Measurements from ENCODE around the gene FOXP2.
"Not testable (repeated sequence)": the region's sequence is repeated elsewhere in the genome, so short reads cannot be mapped to it uniquely, and the experiment has no call there.

Gene FOXP2

GRCh38 chr7:114414156-114415063 lies at the start of gene FOXP2:
FOXP2 (plus strand) TSS chr7:114414815; CDS start chr7:114426512, 11,697 bp downstream.
- DNase-seq = no peak

GRCh38 chr7:114365791-114366190 lies 48.8 kb upstream of the FOXP2 start:
- no peak for DNase-seq

- no peak for DNase-seq
These were observed 46.1 kb upstream of the FOXP2 start for GRCh38 chr7:114368492-114368891.

GRCh38 chr7:114369294-114369693 lies 45.3 kb upstream of the FOXP2 start:
- no peak for DNase-seq

GRCh38 chr7:114372619-114373018 lies 42.0 kb upstream of the FOXP2 start:
- no peak for DNase-seq

GRCh38 chr7:114375907-114376306 lies 38.7 kb upstream of the FOXP2 start:
- no peak for DNase-seq

- DNase-seq = not testable (repeated sequence)
These were observed 30.7 kb upstream of the FOXP2 start for GRCh38 chr7:114383946-114384345.

- not testable (repeated sequence) for DNase-seq
These were observed 30.3 kb upstream of the FOXP2 start for GRCh38 chr7:114384346-114384745.

GRCh38 chr7:114388021-114388420 lies 26.6 kb upstream of the FOXP2 start:
- no peak for DNase-seq

- no peak for DNase-seq
These were observed 21.9 kb upstream of the FOXP2 start for GRCh38 chr7:114392686-114393085.

GRCh38 chr7:114402876-114403635 lies 11.6 kb upstream of the FOXP2 start:
- no peak for DNase-seq

GRCh38 chr7:114405427-114405826 lies 9.2 kb upstream of the FOXP2 start:
- no peak for DNase-seq

- no peak for DNase-seq
These were observed 4.9 kb upstream of the FOXP2 start for GRCh38 chr7:114409750-114410149.

GRCh38 chr7:114412548-114412947 lies 2.1 kb upstream of the FOXP2 start:
- DNase-seq = no peak

- DNase-seq = no peak
These were observed 857 bp upstream of the FOXP2 start for GRCh38 chr7:114413761-114414155.

GRCh38 chr7:114415064-114415989 lies 712 bp downstream of the FOXP2 start:
- no peak for DNase-seq

GRCh38 chr7:114416129-114416990 lies 1.7 kb downstream of the FOXP2 start:
- DNase-seq = no peak

- no peak for DNase-seq
These were observed 2.7 kb downstream of the FOXP2 start for GRCh38 chr7:114417290-114417689.

GRCh38 chr7:114418117-114418516 lies 3.5 kb downstream of the FOXP2 start:
- DNase-seq = no peak

GRCh38 chr7:114419441-114420272 lies 5.0 kb downstream of the FOXP2 start:
- no peak for DNase-seq
